Prostate gland (tissue), 2 donors: ENCODE measurements around the gene SSR3.

Source experiments
- CTCF ChIP-seq, 4 experiments: fragments of 200-600 bp in 2 of 4; fragments of 450-650 bp in 2 of 4; sonication (generic) in 2 of 4; IDR thresholded peaks; 1 replicate in 3 of 4; 2 replicates in 1 of 4; pipeline ENCODE4 v1.5.1; 2016 to 2019; ENCODE audit warnings: antibody characterized with exemption in 4 of 4, mild to moderate bottlenecking in 2 of 4, moderate library complexity in 2 of 4
- POLR2AphosphoS5 ChIP-seq: sonication (generic); formaldehyde crosslinking; IDR thresholded peaks from one replicate; pipeline ENCODE4 v1.6.1; 2017; ENCODE audit warnings: antibody characterized with exemption

DNA sequence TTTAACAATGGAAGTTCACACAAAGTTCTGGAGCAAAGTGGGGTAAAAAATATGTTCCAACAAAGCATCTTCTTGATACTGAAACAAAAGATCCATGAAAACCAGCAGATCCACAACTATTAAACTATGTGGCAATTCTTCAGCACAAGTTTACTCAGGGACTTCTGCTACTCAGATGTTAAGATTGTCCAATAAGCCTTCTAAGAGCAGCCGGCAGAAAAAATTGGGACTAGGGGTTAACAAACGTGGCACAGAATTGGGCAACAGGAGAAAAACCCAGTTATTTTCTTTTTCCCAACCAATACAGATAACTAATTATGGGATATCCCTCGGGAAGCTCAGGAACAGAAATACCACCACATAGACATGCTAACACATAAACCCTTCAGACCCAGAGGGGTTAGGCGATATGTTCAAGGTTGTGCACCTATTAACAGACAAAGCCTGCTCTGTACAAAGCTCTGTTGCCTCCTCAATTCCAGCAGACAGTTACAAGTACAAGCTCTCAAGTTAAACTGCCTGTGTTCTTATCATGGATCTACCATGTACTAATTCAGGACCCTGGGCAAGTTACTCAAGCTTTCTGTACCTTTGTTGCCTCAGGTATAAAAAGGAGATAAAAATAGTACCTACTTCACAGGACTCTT, 6.8 kb downstream of the SSR3 start:
- TF ChIP-seq POLR2AphosphoS5 (no peak), CTCF (IDR thresholded peaks at IDR 0.05) (no peak)
